ENCODE measurements around the gene KLF15. TPM values are rescaled to one million over a fixed set of nuclear protein-coding genes. Genes with fewer than 3 reads are reported as not detected.

The KLF15 gene
- total and polyA plus RNA-seq, 5 donors = 24.0 to 38.4 (median 33.4) TPM

GRCh38 chr3:126360046-126360713, 3.0 kb upstream of the KLF15 start:
- no peaks in the 10 kb centered on the region for H3K27me3 ChIP-seq (ENCODE audit: control insufficient read depth, insufficient read depth)
- no peak overlapping the region for H3K27ac ChIP-seq (ENCODE audit: low read length)
- intact Hi-C loops (cut with DNase I) = no loop called here
- no peak overlapping the region for H3K4me3 ChIP-seq (ENCODE audit: low read length)
- ATAC-seq (no peak), DNase-seq (no peak)
- 72% methylated on average over 3 of the region's 3 CpGs for WGBS
- peaks cover 2% of the 10 kb centered on the region for H3K4me1 ChIP-seq (ENCODE audit: control insufficient read depth, insufficient read depth, low read length)
- no peaks in the 10 kb centered on the region for H3K9me3 ChIP-seq (ENCODE audit: control insufficient read depth, low read length)

GRCh38 chr3:126358816-126359181, 1.6 kb upstream of the KLF15 start:
- DNase-seq (peak in 1 of 3 donors; percentile 2), ATAC-seq (no peak)
- no peaks in the 10 kb centered on the region for H3K9me3 ChIP-seq (ENCODE audit: control insufficient read depth, low read length)
- intact Hi-C loops (cut with DNase I) = loop anchor here in 1 of 4 donors (5.0 kb wide), 1 partner anchor 91 kb away; no protein-coding TSS in a partner anchor
- no peak overlapping the region for H3K27ac ChIP-seq (ENCODE audit: low read length)
- H3K4me3 ChIP-seq (ENCODE audit: low read length) = no peak overlapping the region
- H3K4me1 ChIP-seq (ENCODE audit: control insufficient read depth, insufficient read depth, low read length) = peaks cover 5% of the 10 kb centered on the region
- H3K27me3 ChIP-seq (ENCODE audit: control insufficient read depth, insufficient read depth) = no peaks in the 10 kb centered on the region
- WGBS = 74% methylated on average over 3 of the region's 3 CpGs

GRCh38 chr3:126358038-126358815, 1.0 kb upstream of the KLF15 start:
- no peak for ATAC-seq
- intact Hi-C loops (cut with DNase I) = loop anchor here in 1 of 4 donors (5.0 kb wide), 1 partner anchor 91 kb away; no protein-coding TSS in a partner anchor

GRCh38 chr3:126356373-126357264, 589 bp downstream of the KLF15 start:
- intact Hi-C loops (cut with DNase I) = loop anchor here in 2 of 4 donors (2.0 to 5.0 kb wide), 2 partner anchors 88 to 89 kb away; no protein-coding TSS in a partner anchor
- H3K4me3 ChIP-seq (ENCODE audit: low read length) = peak overlapping the region; percentile 86
- peaks cover 8% of the 10 kb centered on the region for H3K4me1 ChIP-seq (ENCODE audit: control insufficient read depth, insufficient read depth, low read length)
- peak overlapping the region; percentile 95 for H3K27ac ChIP-seq (ENCODE audit: low read length)
- no peaks in the 10 kb centered on the region for H3K27me3 ChIP-seq (ENCODE audit: control insufficient read depth, insufficient read depth)
- ATAC-seq = peak; percentile 4 to 19
- peak; percentile 52 to 87 (median 83) for DNase-seq
- WGBS = under 1% methylated on average over 100 of the region's 100 CpGs
- no peaks in the 10 kb centered on the region for H3K9me3 ChIP-seq (ENCODE audit: control insufficient read depth, low read length)

More at GRCh38 chr3:126358038-126358815, 1.0 kb upstream of the KLF15 start:
- Histone ChIP-seq H3K9me3 (ENCODE audit: control insufficient read depth, low read length) (no peaks in the 10 kb centered on the region), H3K27me3 (ENCODE audit: control insufficient read depth, insufficient read depth) (no peaks in the 10 kb centered on the region), H3K27ac (ENCODE audit: low read length) (peak overlapping the region; percentile 80), H3K4me3 (ENCODE audit: low read length) (peak overlapping the region; percentile 86), H3K4me1 (ENCODE audit: control insufficient read depth, insufficient read depth, low read length) (peaks cover 8% of the 10 kb centered on the region)
- no peak for DNase-seq
- WGBS = 8% methylated on average over 11 of the region's 11 CpGs

GRCh38 chr3:126355777-126356372, 1.3 kb downstream of the KLF15 start:
- WGBS = under 1% methylated on average over 32 of the region's 32 CpGs
- ATAC-seq (peak; percentile 93), DNase-seq (peak; percentile 98 to 100 (median 99))
- no peaks in the 10 kb centered on the region for H3K9me3 ChIP-seq (ENCODE audit: control insufficient read depth, low read length)
- H3K27ac ChIP-seq (ENCODE audit: low read length) = peak overlapping the region; percentile 95
- H3K27me3 ChIP-seq (ENCODE audit: control insufficient read depth, insufficient read depth) = no peaks in the 10 kb centered on the region
- peaks cover 11% of the 10 kb centered on the region for H3K4me1 ChIP-seq (ENCODE audit: control insufficient read depth, insufficient read depth, low read length)
- H3K4me3 ChIP-seq (ENCODE audit: low read length) = peak overlapping the region; percentile 86
- intact Hi-C loops (cut with DNase I) = loop anchor here in 2 of 4 donors (2.0 to 5.0 kb wide), 2 partner anchors 87 to 89 kb away; no protein-coding TSS in a partner anchor

GRCh38 chr3:126355251-126355650, 2.0 kb downstream of the KLF15 start:
- H3K4me3 ChIP-seq (ENCODE audit: low read length) = no peak overlapping the region
- intact Hi-C loops (cut with DNase I) = loop anchor here in 1 of 4 donors (5.0 kb wide), 1 partner anchor 88 kb away; no protein-coding TSS in a partner anchor
- ATAC-seq = no peak
- peak overlapping the region; percentile 95 for H3K27ac ChIP-seq (ENCODE audit: low read length)
- H3K9me3 ChIP-seq (ENCODE audit: control insufficient read depth, low read length) = no peaks in the 10 kb centered on the region
- H3K27me3 ChIP-seq (ENCODE audit: control insufficient read depth, insufficient read depth) = no peaks in the 10 kb centered on the region
- peak; percentile 14 to 56 (median 36) for DNase-seq
- 62% methylated on average over 3 of the region's 3 CpGs for WGBS
- H3K4me1 ChIP-seq (ENCODE audit: control insufficient read depth, insufficient read depth, low read length) = peaks cover 11% of the 10 kb centered on the region

- ATAC-seq (no peak), DNase-seq (peak; percentile 20 to 71 (median 70))
- no peaks in the 10 kb centered on the region for H3K9me3 ChIP-seq (ENCODE audit: control insufficient read depth, low read length)
- H3K4me1 ChIP-seq (ENCODE audit: control insufficient read depth, insufficient read depth, low read length) = peaks cover 14% of the 10 kb centered on the region
- 58% methylated on average over 7 of the region's 7 CpGs for WGBS
- no peak overlapping the region for H3K4me3 ChIP-seq (ENCODE audit: low read length)
- H3K27me3 ChIP-seq (ENCODE audit: control insufficient read depth, insufficient read depth) = no peaks in the 10 kb centered on the region
- H3K27ac ChIP-seq (ENCODE audit: low read length) = peak overlapping the region; percentile 95
- intact Hi-C loops (cut with DNase I) = loop anchor here in 2 of 4 donors (5.0 kb wide), 2 partner anchors 82 to 87 kb away; no protein-coding TSS in a partner anchor
These were observed 2.4 kb downstream of the KLF15 start for GRCh38 chr3:126354776-126355175.

GRCh38 chr3:126353694-126354321, 3.4 kb downstream of the KLF15 start:
- Histone ChIP-seq H3K4me3 (ENCODE audit: low read length) (no peak overlapping the region), H3K9me3 (ENCODE audit: control insufficient read depth, low read length) (no peaks in the 10 kb centered on the region), H3K27me3 (ENCODE audit: control insufficient read depth, insufficient read depth) (no peaks in the 10 kb centered on the region), H3K4me1 (ENCODE audit: control insufficient read depth, insufficient read depth, low read length) (peaks cover 21% of the 10 kb centered on the region), H3K27ac (ENCODE audit: low read length) (peak overlapping the region; percentile 95)
- intact Hi-C loops (cut with DNase I) = loop anchor here in 1 of 4 donors (5.0 kb wide), 1 partner anchor 82 kb away; no protein-coding TSS in a partner anchor
- DNase-seq = peak; percentile 16 to 62 (median 37)
- ATAC-seq = no peak
- 80% methylated on average over 8 of the region's 8 CpGs for WGBS

GRCh38 chr3:126352476-126353454, 4.4 kb downstream of the KLF15 start:
- intact Hi-C loops (cut with DNase I) = loop anchor here in 1 of 4 donors (5.0 kb wide), 1 partner anchor 80 kb away; no protein-coding TSS in a partner anchor
- Histone ChIP-seq H3K4me1 (ENCODE audit: control insufficient read depth, insufficient read depth, low read length) (peaks cover 24% of the 10 kb centered on the region), H3K27me3 (ENCODE audit: control insufficient read depth, insufficient read depth) (no peaks in the 10 kb centered on the region), H3K27ac (ENCODE audit: low read length) (peak overlapping the region; percentile 35), H3K4me3 (ENCODE audit: low read length) (no peak overlapping the region), H3K9me3 (ENCODE audit: control insufficient read depth, low read length) (no peaks in the 10 kb centered on the region)
- ATAC-seq = no peak
- peak in 2 of 3 donors; percentile 17 to 53 for DNase-seq
- 85% methylated on average over 27 of the region's 27 CpGs for WGBS
